ENCODE results near the gene SERPINB4. TPM values are rescaled to one million over a fixed set of nuclear protein-coding genes. Genes with fewer than 3 reads are reported as not detected.
A peak's percentile ranks its signal among the peaks of the same experiment; 100 is the strongest.
"Not testable (repeated sequence)": the region's sequence is repeated elsewhere in the genome, so short reads cannot be mapped to it uniquely, and the experiment has no call there.

Gene SERPINB4
- total RNA-seq, 2 experiments from 2014 or later, result not detected

DNA sequence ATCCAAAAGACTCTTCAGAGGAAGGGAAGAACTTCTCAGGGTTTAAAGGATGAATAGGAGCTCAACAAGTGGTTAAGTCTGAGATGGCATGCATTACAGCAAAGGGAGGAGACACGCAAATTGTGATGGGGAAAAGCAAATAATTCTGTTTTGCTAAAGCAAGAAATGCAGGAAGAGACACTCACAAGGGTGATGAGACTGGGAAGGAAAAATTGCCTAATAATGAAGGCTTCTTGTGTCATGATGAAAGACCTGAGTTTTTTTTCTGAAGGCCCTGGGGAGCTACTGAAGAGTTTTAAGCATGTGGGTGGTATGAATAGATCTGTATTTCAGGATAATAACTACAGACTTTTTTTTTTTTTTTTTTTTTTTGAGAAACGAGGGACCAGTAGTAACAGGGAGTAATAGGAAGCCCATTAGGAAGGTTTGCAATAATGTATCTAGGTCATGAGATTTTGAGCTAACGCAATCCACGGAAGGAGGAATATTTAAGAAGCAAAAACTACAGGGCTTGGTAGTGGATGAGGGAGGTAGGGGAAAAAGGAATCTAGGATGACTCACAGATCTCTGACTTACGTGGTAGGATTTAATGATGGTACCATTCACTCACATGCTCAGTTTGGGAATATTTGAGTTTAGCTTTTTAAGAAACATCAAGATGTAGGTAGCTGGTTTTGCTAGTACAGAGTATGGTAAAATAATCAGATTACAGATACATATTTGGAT, 33.6 kb upstream of the SERPINB4 start:
- Histone ChIP-seq H3K4me3 (ENCODE audit: low read depth, low read length, poor library complexity, severe bottlenecking) (no peak overlapping the region), H3K9me2 (ENCODE audit: insufficient read depth, low read length) (no peaks in the 10 kb centered on the region), H3K36me3 (ENCODE audit: insufficient read depth, low read length) (no peaks in the 10 kb centered on the region), H3K79me2 (ENCODE audit: insufficient read depth, low read depth, low read length) (no peaks in the 10 kb centered on the region), H4K20me1 (ENCODE audit: insufficient read depth, low read length) (no peaks in the 10 kb centered on the region), H3K9me3 (ENCODE audit: low read length) (no peaks in the 10 kb centered on the region), H3K4me2 (ENCODE audit: low read length) (no peak overlapping the region), H3K27ac (ENCODE audit: low read depth, low read length, poor library complexity, severe bottlenecking) (no peak overlapping the region), H3K4me1 (ENCODE audit: insufficient read depth, low read length, poor library complexity, severe bottlenecking) (no peaks in the 10 kb centered on the region), H2AFZ (ENCODE audit: low read length) (no peak overlapping the region)
- TF ChIP-seq CTCF (conservative IDR thresholded peaks at IDR 0.05; ENCODE audit: low read length), result no peak
- no peak for TF ChIP-seq EZH2phosphoT487 (IDR thresholded peaks at IDR 0.05; ENCODE audit: borderline replicate concordance, low read depth, low read length)
- BruUV-seq (replicated peaks), result no TSS peak
- intact Hi-C loops (cut with micrococcal nuclease; ENCODE audit: unreplicated experiment), result no loop called here
- CTCF ChIA-PET (ENCODE audit: unreplicated experiment), result no interaction called here
- no peak for DNase-seq (ENCODE audit: low spot score)
- POLR2A ChIA-PET, result interaction anchor here (0.6 to 0.7 kb wide), 2 partner anchors 112 to 857 kb away, joined by 3 to 5 read pairs; no protein-coding TSS in a partner anchor

DNA sequence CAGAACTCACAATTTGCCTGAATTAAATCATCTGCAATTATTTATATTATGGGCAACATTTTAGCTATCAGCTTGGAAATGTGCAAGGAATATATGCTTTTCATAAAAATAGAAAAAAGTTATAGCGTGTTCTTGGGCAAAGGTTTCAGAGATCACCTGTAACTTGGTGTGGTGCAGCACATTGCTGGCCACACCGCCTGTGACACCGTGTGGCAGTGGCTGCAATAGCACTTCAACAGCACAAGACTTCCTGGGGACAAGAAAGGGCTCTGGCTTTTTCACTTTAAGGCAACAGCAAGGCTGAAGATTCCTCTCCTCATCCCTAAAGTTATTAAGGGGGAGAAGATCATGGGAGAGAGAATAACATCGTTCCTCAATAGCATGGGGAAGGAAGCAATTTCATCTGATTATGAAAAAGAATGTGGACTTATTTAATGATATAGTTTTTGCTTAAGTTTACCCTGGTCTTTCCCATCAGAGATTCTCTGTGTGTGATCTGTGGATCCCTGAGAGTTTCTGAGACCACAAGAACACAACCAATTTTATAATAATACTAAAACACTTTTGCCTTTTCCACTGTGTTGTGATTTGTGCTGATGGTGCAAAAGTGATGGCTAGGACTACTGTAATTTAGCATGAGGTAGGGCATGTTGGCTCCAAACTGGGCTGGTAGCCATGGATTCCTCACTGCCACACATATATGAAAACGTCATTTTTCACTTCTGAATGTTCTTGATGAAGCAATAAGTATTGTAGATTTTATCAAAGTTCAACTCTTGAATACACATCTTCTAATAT, 32.7 kb upstream of the SERPINB4 start:
- BruUV-seq (replicated peaks), result no TSS peak
- H3K36me3 ChIP-seq (ENCODE audit: insufficient read depth, low read length), result no peaks in the 10 kb centered on the region
- no peaks in the 10 kb centered on the region for H3K9me2 ChIP-seq (ENCODE audit: insufficient read depth, low read length)
- H2AFZ ChIP-seq (ENCODE audit: low read length), result no peak overlapping the region
- H3K4me2 ChIP-seq (ENCODE audit: low read length), result no peak overlapping the region
- H4K20me1 ChIP-seq (ENCODE audit: insufficient read depth, low read length), result no peaks in the 10 kb centered on the region
- H3K4me1 ChIP-seq (ENCODE audit: insufficient read depth, low read length, poor library complexity, severe bottlenecking), result no peaks in the 10 kb centered on the region
- intact Hi-C loops (cut with micrococcal nuclease; ENCODE audit: unreplicated experiment), result no loop called here
- CTCF ChIA-PET (ENCODE audit: unreplicated experiment), result no interaction called here
- no peaks in the 10 kb centered on the region for H3K9me3 ChIP-seq (ENCODE audit: low read length)
- TF ChIP-seq EZH2phosphoT487 (IDR thresholded peaks at IDR 0.05; ENCODE audit: borderline replicate concordance, low read depth, low read length) (no peak), CTCF (conservative IDR thresholded peaks at IDR 0.05; ENCODE audit: low read length) (peak; percentile 58)
- no peaks in the 10 kb centered on the region for H3K79me2 ChIP-seq (ENCODE audit: insufficient read depth, low read depth, low read length)
- DNase-seq (ENCODE audit: low spot score), result peak; percentile 2
- H3K27ac ChIP-seq (ENCODE audit: low read depth, low read length, poor library complexity, severe bottlenecking), result no peak overlapping the region
- H3K4me3 ChIP-seq (ENCODE audit: low read depth, low read length, poor library complexity, severe bottlenecking), result no peak overlapping the region
- POLR2A ChIA-PET, result interaction anchor here (0.6 kb wide), 1 partner anchor 113 kb away, joined by 5 read pairs; no protein-coding TSS in a partner anchor

GRCh38 chr18:63664571-63664970, 20.5 kb upstream of the SERPINB4 start:
- no peak for TF ChIP-seq EZH2phosphoT487 (IDR thresholded peaks at IDR 0.05; ENCODE audit: borderline replicate concordance, low read depth, low read length)
- no peak for TF ChIP-seq CTCF (conservative IDR thresholded peaks at IDR 0.05; ENCODE audit: low read length)
- H2AFZ ChIP-seq (ENCODE audit: low read length), result no peak overlapping the region
- no peak overlapping the region for H3K4me2 ChIP-seq (ENCODE audit: low read length)
- intact Hi-C loops (cut with micrococcal nuclease; ENCODE audit: unreplicated experiment), result no loop called here
- H3K79me2 ChIP-seq (ENCODE audit: insufficient read depth, low read depth, low read length), result no peaks in the 10 kb centered on the region
- no peaks in the 10 kb centered on the region for H3K9me3 ChIP-seq (ENCODE audit: low read length)
- H3K27ac ChIP-seq (ENCODE audit: low read depth, low read length, poor library complexity, severe bottlenecking), result no peak overlapping the region
- DNase-seq (ENCODE audit: low spot score), result no peak
- no peaks in the 10 kb centered on the region for H3K4me1 ChIP-seq (ENCODE audit: insufficient read depth, low read length, poor library complexity, severe bottlenecking)
- H3K4me3 ChIP-seq (ENCODE audit: low read depth, low read length, poor library complexity, severe bottlenecking), result no peak overlapping the region
- ChIA-PET CTCF (ENCODE audit: unreplicated experiment) (no interaction called here), POLR2A (no interaction called here)
- H3K9me2 ChIP-seq (ENCODE audit: insufficient read depth, low read length), result no peaks in the 10 kb centered on the region
- H3K36me3 ChIP-seq (ENCODE audit: insufficient read depth, low read length), result no peaks in the 10 kb centered on the region
- BruUV-seq (replicated peaks), result no TSS peak
- H4K20me1 ChIP-seq (ENCODE audit: insufficient read depth, low read length), result no peaks in the 10 kb centered on the region

- H3K9me2 ChIP-seq (ENCODE audit: insufficient read depth, low read length); POLR2A ChIA-PET; H2AFZ ChIP-seq (ENCODE audit: low read length); H3K36me3 ChIP-seq (ENCODE audit: insufficient read depth, low read length); BruUV-seq (replicated peaks); H3K4me1 ChIP-seq (ENCODE audit: insufficient read depth, low read length, poor library complexity, severe bottlenecking); H3K4me3 ChIP-seq (ENCODE audit: low read depth, low read length, poor library complexity, severe bottlenecking); H3K9me3 ChIP-seq (ENCODE audit: low read length); CTCF ChIA-PET (ENCODE audit: unreplicated experiment); H3K27ac ChIP-seq (ENCODE audit: low read depth, low read length, poor library complexity, severe bottlenecking); DNase-seq (ENCODE audit: low spot score); H3K4me2 ChIP-seq (ENCODE audit: low read length); H4K20me1 ChIP-seq (ENCODE audit: insufficient read depth, low read length); H3K79me2 ChIP-seq (ENCODE audit: insufficient read depth, low read depth, low read length); intact Hi-C loops (cut with micrococcal nuclease; ENCODE audit: unreplicated experiment): not testable (repeated sequence)
These were observed 17.7 kb upstream of the SERPINB4 start, which contains the start of gene SERPINB3 for GRCh38 chr18:63661750-63662149. TSS of gene SERPINB3 (minus strand) at chr18:63661893. CDS start at chr18:63661216, 677 bp downstream.
